Measurements from ENCODE around the gene ADISSP.
A peak's percentile ranks its signal among the peaks of the same experiment; 100 is the strongest.

Gene ADISSP

DNA sequence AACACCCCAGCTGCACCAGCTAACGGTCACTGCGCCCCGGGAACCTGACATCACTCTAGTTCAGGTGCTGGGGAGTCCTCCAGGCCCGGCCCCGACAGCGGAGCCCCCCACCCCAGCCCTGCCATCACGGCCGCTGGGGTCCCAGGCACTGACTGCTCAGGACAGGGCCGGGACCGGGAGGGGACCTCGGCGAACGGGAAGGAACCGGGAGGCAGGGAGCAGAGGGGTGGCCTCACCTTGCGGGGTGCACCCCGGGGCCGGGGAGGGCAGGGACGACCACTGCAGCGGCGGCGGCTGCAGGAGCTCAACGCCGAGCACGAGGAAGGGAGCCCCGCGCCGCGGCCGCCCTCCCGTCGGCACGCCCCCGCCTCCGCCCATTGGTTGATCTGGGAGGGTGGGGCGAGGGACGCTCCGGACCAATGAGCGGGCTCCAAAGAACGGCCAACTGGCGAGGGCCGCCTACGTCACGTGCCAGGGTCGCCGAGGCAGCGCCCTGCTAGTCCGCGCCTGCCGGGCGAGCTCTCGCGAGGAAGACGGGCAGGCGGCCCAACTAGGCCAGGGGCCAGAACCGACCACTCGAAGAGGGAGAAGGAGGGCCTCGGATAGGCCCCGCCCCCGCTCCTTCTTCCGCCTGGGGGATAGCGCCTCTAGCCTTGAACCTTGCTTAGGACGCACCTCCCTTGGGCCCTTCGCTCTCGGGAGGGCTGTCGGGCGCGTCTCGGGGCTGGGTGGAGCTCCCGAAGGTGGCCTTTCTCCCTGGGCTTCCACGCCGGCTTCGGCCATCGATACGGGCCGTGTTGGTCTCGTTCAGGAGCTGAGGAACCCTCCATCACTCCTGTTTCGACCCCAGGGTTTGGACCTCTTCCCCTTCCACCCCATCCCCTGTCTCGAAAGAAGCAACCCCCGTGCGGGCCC is at the start of gene ADISSP:
ADISSP (minus strand) TSS at position 327 of the 915 bp plus-strand sequence. CDS start 7,653 bp downstream, outside the sequence.
- peak; percentile 98 for DNase-seq

- DNase-seq, result no peak
These were observed 48.3 kb upstream of the ADISSP start for GRCh38 chr20:3815703-3816315.

GRCh38 chr20:3814928-3815495 is 47.5 kb upstream of the ADISSP start:
- no peak for DNase-seq

- DNase-seq, result no peak
These were observed 46.5 kb upstream of the ADISSP start for GRCh38 chr20:3813848-3814581.

DNA sequence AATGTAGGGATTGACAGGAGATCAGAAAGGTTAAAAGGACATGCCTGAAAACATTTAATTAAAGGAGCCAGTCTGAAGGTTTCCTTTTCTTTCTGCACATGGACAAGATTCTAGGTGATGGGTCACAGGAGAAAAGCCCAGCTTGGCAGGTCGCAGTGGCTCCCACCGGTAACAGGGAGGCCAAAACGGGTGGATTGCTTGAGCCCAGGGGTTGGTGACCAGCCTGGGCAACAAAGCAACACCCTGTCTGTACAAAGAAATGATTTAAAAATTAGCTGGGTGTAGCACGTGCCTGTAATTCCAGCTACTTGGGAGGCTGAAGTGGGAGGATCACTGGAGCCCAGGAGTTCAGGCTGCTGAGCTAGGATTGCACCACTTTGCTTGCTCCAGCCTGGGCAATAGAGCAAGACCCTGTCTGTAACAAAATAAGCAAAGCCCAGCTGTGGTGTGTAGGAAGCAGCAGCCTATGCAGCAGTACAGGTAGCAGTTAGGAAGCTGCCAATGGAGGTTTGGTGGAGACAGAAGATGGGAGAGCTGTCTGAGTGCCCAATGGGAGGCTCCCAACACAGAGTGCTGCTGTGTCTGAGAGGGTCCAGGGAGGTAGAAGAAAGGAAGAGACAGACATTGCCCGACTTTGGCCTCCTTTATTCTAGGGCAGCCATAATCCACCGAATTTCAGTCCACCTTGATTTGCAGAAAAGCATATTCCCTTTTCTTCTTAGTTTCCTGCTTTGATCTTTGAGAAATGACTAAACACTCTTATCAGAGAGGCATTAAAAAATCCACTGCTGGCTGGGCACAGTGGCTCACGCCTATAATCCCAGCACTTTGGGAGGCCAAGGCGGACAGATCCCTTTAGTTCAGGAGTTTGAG is 45.7 kb upstream of the ADISSP start:
- no peak for DNase-seq

DNA sequence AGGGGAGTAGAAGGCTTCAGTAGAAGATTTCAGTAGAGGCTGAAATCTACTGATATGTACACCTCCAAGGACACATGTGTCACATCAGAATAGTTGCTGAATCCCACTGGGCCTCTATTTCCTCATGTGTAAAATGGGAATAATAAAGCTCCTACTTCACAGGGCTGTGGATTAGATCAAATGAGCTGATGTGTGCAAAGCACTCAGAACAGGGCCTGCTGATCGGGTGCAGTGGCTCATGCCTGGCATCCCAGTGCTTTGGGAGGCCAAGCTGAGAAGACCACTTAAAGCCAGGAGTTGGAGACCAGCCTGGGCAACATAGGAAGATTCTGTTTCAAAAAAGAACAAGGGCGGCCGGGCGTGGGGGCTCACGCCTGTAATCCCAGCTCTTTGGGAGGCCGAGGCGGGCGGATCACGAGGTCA is 44.7 kb upstream of the ADISSP start:
- DNase-seq, result no peak

DNA sequence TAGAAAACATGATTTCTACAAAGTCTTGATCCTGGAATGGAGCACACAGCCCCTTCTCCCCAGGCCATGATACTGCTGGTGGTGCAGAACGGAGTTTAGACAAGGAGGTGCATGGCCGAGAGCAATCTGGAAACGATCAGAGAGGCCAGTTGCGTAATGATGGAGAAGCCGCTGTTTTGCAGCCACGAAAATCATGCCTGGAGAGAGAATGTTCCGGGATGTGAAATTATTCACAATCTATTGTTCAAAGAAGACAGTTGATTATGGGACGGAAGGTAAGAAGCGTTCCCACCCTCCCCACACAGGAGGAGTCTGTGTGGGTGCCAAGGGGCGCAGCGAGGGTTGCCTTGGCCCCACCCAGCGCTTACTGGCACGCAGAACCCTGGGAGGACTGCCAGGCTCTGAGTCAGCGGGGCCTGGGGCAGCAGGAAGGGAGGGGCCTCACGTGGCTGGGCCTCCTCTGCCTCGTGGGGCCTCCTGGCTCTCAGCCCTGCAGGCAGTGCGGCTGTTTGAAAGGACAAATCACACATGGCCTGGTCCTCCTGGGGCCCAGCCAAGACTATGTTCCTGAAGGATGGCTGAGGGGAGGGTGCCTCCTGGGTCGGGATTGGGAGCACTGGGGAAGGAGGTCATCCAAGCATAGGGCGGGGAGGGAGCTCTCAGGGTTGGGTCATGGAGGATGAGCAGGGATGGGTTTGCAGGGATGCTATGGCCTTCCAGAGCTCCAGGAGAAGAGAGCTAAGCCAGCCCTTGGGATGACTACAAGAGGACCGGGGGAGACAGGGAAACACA is 44.1 kb upstream of the ADISSP start:
- peak; percentile 88 to 94 for DNase-seq

DNA sequence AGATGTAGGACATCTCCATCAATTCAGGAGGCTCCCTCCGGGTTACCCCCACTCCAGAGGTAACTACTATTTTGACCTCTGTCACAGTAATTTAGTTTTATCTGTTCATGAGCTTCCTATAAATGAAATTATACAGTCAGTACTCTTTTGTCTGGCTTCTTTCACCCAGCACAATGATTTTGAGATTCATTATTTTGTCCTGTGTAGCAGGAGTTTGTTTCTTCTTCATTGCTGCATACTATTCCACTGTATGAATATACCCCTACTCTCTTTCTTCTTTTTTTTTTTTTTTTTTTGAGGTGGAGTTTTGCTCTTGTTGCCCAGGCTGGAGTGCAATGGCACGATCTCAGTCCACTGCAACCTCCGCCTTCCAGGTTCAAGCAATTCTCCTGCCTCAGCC is 41.0 kb upstream of the ADISSP start:
- no peak for DNase-seq

DNA sequence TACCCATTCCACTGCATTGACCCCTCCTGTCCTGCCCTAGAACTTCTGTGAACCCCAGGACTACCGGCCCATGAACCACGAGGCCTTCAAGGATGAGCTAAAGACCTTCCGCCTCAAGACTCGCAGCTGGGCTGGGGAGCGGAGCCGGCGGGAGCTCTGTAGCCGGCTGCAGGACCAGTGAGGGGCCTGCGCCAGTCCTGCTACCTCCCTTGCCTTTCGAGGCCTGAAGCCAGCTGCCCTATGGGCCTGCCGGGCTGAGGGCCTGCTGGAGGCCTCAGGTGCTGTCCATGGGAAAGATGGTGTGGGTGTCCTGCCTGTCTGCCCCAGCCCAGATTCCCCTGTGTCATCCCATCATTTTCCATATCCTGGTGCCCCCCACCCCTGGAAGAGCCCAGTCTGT is 37.2 kb upstream of the ADISSP start:
- DNase-seq, result no peak

DNA sequence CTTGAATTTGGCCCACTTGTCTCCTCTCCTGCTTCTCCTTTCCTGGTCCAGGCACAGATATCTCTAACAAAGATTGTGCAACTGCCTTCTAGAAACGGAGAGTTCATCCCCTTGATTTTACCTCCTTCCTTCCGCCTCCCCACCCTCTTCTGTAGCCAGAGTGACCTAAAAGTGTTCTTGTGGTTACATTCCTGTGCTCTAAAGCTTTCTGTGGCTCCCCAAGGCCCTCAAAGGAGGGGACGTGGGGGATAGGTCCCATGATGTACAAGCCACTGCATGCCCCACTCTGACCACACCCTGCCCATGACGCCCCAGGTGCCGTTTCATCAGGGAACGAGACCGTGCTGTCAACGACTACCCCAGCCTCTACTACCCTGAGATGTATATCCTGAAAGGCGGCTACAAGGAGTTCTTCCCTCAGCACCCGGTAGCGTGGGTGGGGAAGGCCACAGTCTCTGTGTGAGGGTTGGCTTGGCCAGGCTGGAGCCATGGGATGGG is 36.8 kb upstream of the ADISSP start:
- no peak for DNase-seq

GRCh38 chr20:3803854-3804253 is 36.3 kb upstream of the ADISSP start:
- DNase-seq, result no peak

GRCh38 chr20:3803289-3803688 is 35.7 kb upstream of the ADISSP start:
- no peak for DNase-seq

DNA sequence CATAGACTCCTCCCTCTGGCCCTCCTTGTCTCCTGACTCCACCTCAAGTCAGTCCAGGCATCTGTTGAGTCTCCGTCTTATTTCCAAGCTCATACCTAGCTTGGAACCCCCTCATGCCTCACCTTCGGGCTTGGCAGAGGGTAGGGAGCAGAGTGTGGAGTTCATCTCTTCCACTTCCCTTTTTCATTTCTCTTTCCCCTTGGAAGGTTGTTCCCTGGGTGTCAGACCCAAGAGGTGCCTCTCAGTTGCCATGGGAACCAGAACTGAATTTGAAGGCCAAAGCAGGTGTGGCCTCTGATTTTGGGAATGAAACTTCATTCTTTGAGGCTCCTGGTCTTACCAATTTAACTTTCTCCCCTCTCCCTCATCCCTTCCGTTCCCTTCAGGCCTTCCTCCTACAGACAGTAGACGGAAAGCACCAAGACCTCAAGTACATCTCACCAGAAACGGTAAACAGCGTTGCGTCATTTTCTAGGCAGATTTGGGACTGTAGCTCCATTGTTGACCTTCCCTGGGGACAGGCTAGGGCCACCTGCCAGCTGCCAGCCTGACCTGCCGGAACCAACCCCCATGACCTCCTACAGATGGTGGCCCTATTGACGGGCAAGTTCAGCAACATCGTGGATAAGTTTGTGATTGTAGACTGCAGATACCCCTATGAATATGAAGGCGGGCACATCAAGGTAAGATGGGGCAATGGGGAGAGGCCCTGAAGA is 35.1 kb upstream of the ADISSP start:
- no peak for DNase-seq

DNA sequence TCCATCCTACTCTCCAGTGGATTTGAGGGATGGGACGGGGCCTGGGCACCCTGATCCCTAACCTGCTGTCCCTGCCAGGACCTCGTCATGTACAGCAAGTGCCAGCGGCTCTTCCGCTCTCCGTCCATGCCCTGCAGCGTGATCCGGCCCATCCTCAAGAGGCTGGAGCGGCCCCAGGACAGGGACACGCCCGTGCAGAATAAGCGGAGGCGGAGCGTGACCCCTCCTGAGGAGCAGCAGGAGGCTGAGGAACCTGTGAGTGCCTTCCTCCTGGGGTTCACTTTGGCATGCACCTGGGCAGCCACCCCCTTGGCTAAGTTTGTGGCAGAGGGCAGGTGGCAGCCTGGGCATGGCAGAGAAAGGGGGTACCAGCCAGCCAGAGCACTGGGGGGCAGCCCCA is 34.3 kb upstream of the ADISSP start:
- no peak for DNase-seq

DNA sequence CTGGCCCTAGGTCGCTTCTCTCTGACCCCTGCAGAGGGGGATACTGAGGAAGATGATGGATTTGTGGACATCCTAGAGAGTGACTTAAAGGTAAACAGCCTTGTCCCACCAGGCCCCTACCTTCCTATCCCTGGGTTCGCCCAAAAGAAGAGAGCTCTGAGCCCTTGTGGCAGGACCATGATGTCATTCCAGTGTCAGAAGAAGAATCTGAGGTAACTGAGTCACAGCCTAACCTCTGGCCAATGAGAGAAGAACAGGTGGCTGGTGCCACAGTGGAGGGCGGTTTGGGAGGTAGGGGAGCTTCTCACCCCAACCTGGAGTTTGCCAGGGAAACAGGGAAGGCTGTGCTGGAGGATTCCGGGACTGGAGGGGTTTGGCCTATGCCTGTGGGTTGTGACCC is 33.7 kb upstream of the ADISSP start:
- DNase-seq, result no peak

DNA sequence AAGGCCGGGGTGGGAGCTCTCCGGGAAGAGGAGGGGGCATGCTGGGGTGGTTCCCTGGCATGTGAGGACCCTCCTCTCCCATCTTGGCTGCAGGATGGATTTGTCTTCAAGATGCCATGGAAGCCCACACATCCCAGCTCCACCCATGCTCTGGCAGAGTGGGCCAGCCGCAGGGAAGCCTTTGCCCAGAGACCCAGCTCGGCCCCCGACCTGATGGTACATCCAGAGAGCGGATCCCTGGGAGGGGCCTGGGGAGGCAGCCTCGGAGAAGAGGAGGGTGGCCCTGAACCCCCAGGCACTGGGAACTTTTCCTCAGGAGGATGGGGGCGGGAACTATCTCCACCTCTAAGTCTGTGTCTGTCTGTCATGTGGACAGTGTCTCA is 33.3 kb upstream of the ADISSP start:
- DNase-seq, result no peak

DNA sequence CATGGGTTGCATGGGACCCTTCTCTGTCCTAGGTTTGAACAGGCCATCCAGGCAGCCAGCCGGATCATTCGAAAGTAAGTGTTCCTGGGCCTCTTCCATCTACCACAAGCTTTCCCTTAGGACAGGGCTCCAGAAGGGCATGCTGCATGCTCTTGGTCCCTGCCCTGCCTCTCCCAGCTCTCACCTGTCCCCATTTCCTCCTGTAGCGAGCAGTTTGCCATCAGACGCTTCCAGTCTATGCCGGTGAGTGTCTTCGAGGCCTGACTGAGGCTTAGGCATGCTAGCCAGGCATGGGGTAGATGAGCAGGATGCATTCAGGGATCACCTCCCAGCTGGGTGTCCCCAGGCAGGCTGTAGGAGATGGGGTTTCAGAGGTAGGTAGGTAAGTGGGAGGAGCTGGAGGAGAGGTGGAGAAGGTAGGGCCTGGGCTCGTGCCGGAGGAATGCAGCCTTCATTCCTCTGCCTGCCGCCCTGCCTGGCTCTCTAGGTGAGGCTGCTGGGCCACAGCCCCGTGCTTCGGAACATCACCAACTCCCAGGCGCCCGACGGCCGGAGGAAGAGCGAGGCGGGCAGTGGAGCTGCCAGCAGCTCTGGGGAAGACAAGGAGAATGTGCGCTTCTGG is 32.8 kb upstream of the ADISSP start:
- DNase-seq, result no peak

DNA sequence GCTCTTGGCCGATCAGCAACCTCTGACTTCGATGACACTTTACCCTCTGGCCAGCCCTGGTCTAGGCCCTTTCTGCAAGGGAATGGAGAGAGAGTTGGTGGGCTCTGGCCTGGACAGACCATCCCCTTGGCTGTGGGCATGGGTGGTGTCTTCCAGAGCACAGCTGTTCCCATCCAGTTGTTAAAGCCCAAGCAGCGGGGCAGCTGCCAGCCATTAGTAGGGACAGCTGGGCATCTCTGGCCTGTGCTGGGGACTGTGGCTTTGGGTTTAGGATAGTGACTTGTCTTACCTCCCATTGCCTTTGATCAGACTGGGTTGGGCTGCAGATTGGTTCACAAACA is 31.3 kb upstream of the ADISSP start:
- no peak for DNase-seq

DNA sequence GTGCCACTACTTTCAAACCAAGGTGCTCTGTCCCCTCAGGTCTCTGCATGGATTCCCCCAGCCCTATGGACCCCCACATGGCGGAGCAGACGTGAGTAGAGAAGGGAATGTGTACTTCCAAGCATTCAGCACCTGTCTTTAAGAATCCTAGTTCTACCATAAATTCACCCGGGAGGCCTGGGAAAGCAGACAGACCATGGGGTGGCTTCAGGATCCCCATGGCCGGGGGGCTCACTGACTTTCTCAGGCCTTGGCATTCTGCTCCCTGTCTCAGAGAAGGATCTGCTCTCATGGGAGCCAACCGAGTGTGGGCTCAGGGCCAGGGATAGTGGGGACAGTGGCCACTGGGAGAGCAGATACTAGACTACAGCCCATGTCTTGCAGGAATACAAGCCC is 30.8 kb upstream of the ADISSP start:
- peak in 1 of 2 donors; percentile 35 for DNase-seq
